H1 (cell line): ENCODE results near the gene SEZ6.

ENCODE experiments used
- CHD2 ChIP-seq: IDR thresholded peaks from 2 replicates; pipeline ENCODE4 v1.6.1; 2012; ENCODE audit warnings: low read length, improper control_type of control experiment
- CTCF ChIP-seq, 3 experiments: IDR thresholded peaks; 1 replicate in 2 of 3; 2 replicates in 1 of 3; pipeline versions ENCODE4 v1.5.1 to v1.6.1; 2011; ENCODE audit warnings: low read length in 3 of 3, mild to moderate bottlenecking in 3 of 3, inconsistent platforms in 2 of 3, low read depth in 1 of 3, moderate library complexity in 1 of 3; ENCODE audit not compliant: insufficient read depth in 1 of 3; ENCODE audit errors: control extremely low read depth in 1 of 3
- EP300 ChIP-seq, 2 experiments: IDR thresholded peaks; 1 replicate in 1 of 2; 2 replicates in 1 of 2; pipeline ENCODE4 v1.6.1; 2011 to 2012; ENCODE audit warnings: low read depth in 2 of 2, low read length in 2 of 2, mild to moderate bottlenecking in 2 of 2, borderline replicate concordance in 1 of 2, inconsistent platforms in 1 of 2, moderate library complexity in 1 of 2
- MAFK ChIP-seq: IDR thresholded peaks from 2 replicates; pipeline ENCODE4 v1.6.1; 2012; ENCODE audit warnings: low read depth, mild to moderate bottlenecking, improper control_type of control experiment, low read length
- NRF1 ChIP-seq: IDR thresholded peaks from 2 replicates; pipeline ENCODE4 v1.6.1; 2011; ENCODE audit warnings: mild to moderate bottlenecking, low read depth, low read length, improper control_type of control experiment
- RFX5 ChIP-seq: IDR thresholded peaks from 2 replicates; pipeline ENCODE4 v1.6.1; 2011; ENCODE audit warnings: low read depth, low read length, improper control_type of control experiment, borderline replicate concordance
- YY1 ChIP-seq: IDR thresholded peaks from 2 replicates; pipeline ENCODE4 v1.6.1; 2011; ENCODE audit warnings: low read depth, mild to moderate bottlenecking, low read length

- TF ChIP-seq CTCF (IDR thresholded peaks at IDR 0.05; ENCODE audit: control extremely low read depth in 1 of 3, insufficient read depth in 1 of 3, low read depth in 1 of 3, low read length in 3 of 3), result no peak
- TF ChIP-seq MAFK, result peak; percentile 86
- TF ChIP-seq RFX5, result no peak
- TF ChIP-seq EP300 (IDR thresholded peaks at IDR 0.05; ENCODE audit: borderline replicate concordance in 1 of 2, low read depth in 2 of 2, low read length in 2 of 2), result peak in 1 of 2 experiments; percentile 87; a peak in 1 of 3 replicates
- no peak for TF ChIP-seq CHD2
- peak; percentile 64; the same call in 1 of the 2 replicates for TF ChIP-seq YY1
- TF ChIP-seq NRF1, result no peak
These were observed at the start of gene SEZ6 for GRCh38 chr17:29005936-29006511.
